GM23338 (cell line): Measurements from ENCODE around the gene BCL2L12. TPM values are rescaled to one million over a fixed set of nuclear protein-coding genes. Genes with fewer than 3 reads are reported as not detected.

Experiments used
- ATAC-seq: fragments of 200-7000 bp; cut with Tn5 transposase; 3 replicates; pipeline ENCODE4 v1.9.1; 2020
- DNase-seq: peaks from one replicate; pipeline ENCODE4 v3.0.0-alpha.2; 2015; ENCODE audit warnings: low spot score
- H2AFZ ChIP-seq: fragments of 200-600 bp; sonication (generic); 2 replicates; pipeline ENCODE4 v1.8.0; 2016; ENCODE audit warnings: antibody characterized with exemption, mild to moderate bottlenecking, moderate library complexity
- H3F3A ChIP-seq: fragments of 200-600 bp; sonication (generic); replicated peaks from 2 replicates; pipeline ENCODE4 v1.8.0; 2017; ENCODE audit warnings: antibody characterized with exemption, mixed run types, low read depth
- H3K27ac ChIP-seq: fragments of 200-600 bp; sonication (generic); 2 replicates; pipeline ENCODE4 v1.6.1; 2016; ENCODE audit warnings: low read depth
- H3K27me3 ChIP-seq: fragments of 200-600 bp; sonication (generic); 2 replicates; pipeline ENCODE4 v1.8.0; 2016; ENCODE audit warnings: mild to moderate bottlenecking, mixed run types, moderate library complexity; ENCODE audit not compliant: insufficient read depth
- H3K36me3 ChIP-seq: fragments of 200-600 bp; sonication (generic); 2 replicates; pipeline ENCODE4 v1.8.0; 2016; ENCODE audit warnings: mild to moderate bottlenecking; ENCODE audit not compliant: insufficient read depth
- H3K4me1 ChIP-seq: fragments of 200-600 bp; sonication (generic); 2 replicates; pipeline ENCODE4 v1.8.0; 2016; ENCODE audit warnings: mild to moderate bottlenecking, moderate library complexity; ENCODE audit not compliant: insufficient read depth
- H3K4me2 ChIP-seq: fragments of 200-600 bp; sonication (generic); 2 replicates; pipeline ENCODE4 v1.7.1; 2017; ENCODE audit warnings: mixed run types
- H3K4me3 ChIP-seq: fragments of 200-600 bp; sonication (generic); 2 replicates; pipeline ENCODE4 v1.6.1; 2016; ENCODE audit warnings: mixed run types
- H3K79me2 ChIP-seq: fragments of 200-600 bp; sonication (generic); replicated peaks from 2 replicates; pipeline ENCODE4 v1.8.0; 2017; ENCODE audit warnings: mild to moderate bottlenecking; ENCODE audit not compliant: insufficient read depth
- H3K9me2 ChIP-seq: fragments of 200-600 bp; sonication (generic); 2 replicates; pipeline ENCODE4 v1.8.0; 2017; ENCODE audit not compliant: insufficient read depth
- H4K20me1 ChIP-seq: fragments of 200-600 bp; sonication (generic); replicated peaks from 2 replicates; pipeline ENCODE4 v1.8.0; 2017; ENCODE audit warnings: mild to moderate bottlenecking; ENCODE audit not compliant: insufficient read depth
- H3K27ac Mint-ChIP-seq: 2 replicates; pipeline ENCODE4 v1.8.0; 2020; ENCODE audit warnings: inconsistent platforms, mild to moderate bottlenecking, moderate library complexity, mixed read lengths
- H3K27me3 Mint-ChIP-seq: 3 replicates; pipeline ENCODE4 v1.8.0; 2022; ENCODE audit warnings: low read depth, mild to moderate bottlenecking, moderate library complexity, mixed read lengths, inconsistent platforms; ENCODE audit not compliant: insufficient read depth, poor library complexity
- H3K36me3 Mint-ChIP-seq: 3 replicates; pipeline ENCODE4 v1.8.0; 2021; ENCODE audit warnings: low read depth, mild to moderate bottlenecking, inconsistent platforms, moderate library complexity, mixed read lengths
- H3K4me1 Mint-ChIP-seq: 3 replicates; pipeline ENCODE4 v1.8.0; 2020; ENCODE audit warnings: mild to moderate bottlenecking, inconsistent platforms, mixed read lengths
- H3K4me3 Mint-ChIP-seq: 3 replicates; pipeline ENCODE4 v1.8.0; 2021; ENCODE audit warnings: moderate library complexity, mild to moderate bottlenecking, inconsistent platforms, mixed read lengths
- H3K9me3 Mint-ChIP-seq: 3 replicates; pipeline ENCODE4 v1.8.0; 2020; ENCODE audit warnings: moderate library complexity, mild to moderate bottlenecking, inconsistent platforms, mixed read lengths
- CREB1 ChIP-seq: fragments of 250-450 bp; sonication (Bioruptor Pico); IDR thresholded peaks from 2 replicates; pipeline ENCODE4 v1.5.0; 2020; ENCODE audit warnings: low read depth, mild to moderate bottlenecking, moderate library complexity
- EZH2 ChIP-seq: fragments of 200-600 bp; sonication (generic); IDR thresholded peaks from one replicate; pipeline ENCODE4 v1.8.0; 2017; ENCODE audit warnings: antibody characterized with exemption, mild to moderate bottlenecking, low read depth; ENCODE audit not compliant: unreplicated experiment
- EZH2phosphoT487 ChIP-seq: fragments of 200-600 bp; sonication (generic); IDR thresholded peaks from one replicate; pipeline ENCODE4 v1.8.1; 2018; ENCODE audit warnings: antibody characterized with exemption; ENCODE audit not compliant: unreplicated experiment
- JUNB ChIP-seq: IDR thresholded peaks from one replicate; pipeline ENCODE4 v1.6.1; 2016; ENCODE audit warnings: antibody characterized with exemption; ENCODE audit not compliant: unreplicated experiment
- NANOG ChIP-seq: IDR thresholded peaks from 2 replicates; pipeline ENCODE4 v1.6.1; 2016; ENCODE audit warnings: antibody characterized with exemption, borderline replicate concordance
- POLR2AphosphoS5 ChIP-seq: IDR thresholded peaks from 2 replicates; pipeline ENCODE4 v1.6.1; 2016; ENCODE audit warnings: antibody characterized with exemption, low read depth
- STAT1 ChIP-seq: IDR thresholded peaks from one replicate; pipeline ENCODE4 v1.6.1; 2016; ENCODE audit warnings: antibody characterized with exemption; ENCODE audit not compliant: unreplicated experiment
- ZNF114 ChIP-seq: fragments of 250-450 bp; sonication (Bioruptor Pico); IDR thresholded peaks from 2 replicates; pipeline ENCODE4 v1.5.0; 2020; ENCODE audit warnings: mild to moderate bottlenecking, moderate library complexity
- ZNF331 ChIP-seq: fragments of 250-450 bp; sonication (Bioruptor Pico); IDR thresholded peaks from 2 replicates; pipeline ENCODE4 v1.5.0; 2020; ENCODE audit warnings: low read depth, mild to moderate bottlenecking, moderate library complexity
- polyA plus RNA-seq: library from polyadenylated mRNA; unstranded; fragments of >200 nt; fragmentation: Nextera tagmentation; extraction: Ambion mirVana; gene quantifications from 2 replicates; pipeline ENCODE4 v1.2.1, GENCODE V29; 2016
- total RNA-seq: library from RNA; depleted of rRNA; stranded (reverse); fragments of >200 nt; shearing (Covaris generic); gene quantifications from 2 replicates; pipeline ENCODE4 v1.2.3, GENCODE V29; 2014
- TF ChIP-seq, protein P1 (sequence below): IDR thresholded peaks from one replicate; pipeline ENCODE4 v1.6.1; 2018; ENCODE audit warnings: antibody characterized with exemption; ENCODE audit not compliant: unreplicated experiment
- TF ChIP-seq, protein P2 (sequence below): IDR thresholded peaks from 2 replicates; pipeline ENCODE4 v1.6.1; 2016; ENCODE audit warnings: antibody characterized with exemption
- TF ChIP-seq, protein P3 (sequence below): fragments of 250-450 bp; sonication (Bioruptor Pico); IDR thresholded peaks from 2 replicates; pipeline ENCODE4 v1.5.0; 2020; ENCODE audit warnings: mild to moderate bottlenecking, moderate library complexity

The BCL2L12 gene
- total and polyA plus RNA-seq, 2 experiments from 2014 or later: 61.3 to 102 TPM

DNA sequence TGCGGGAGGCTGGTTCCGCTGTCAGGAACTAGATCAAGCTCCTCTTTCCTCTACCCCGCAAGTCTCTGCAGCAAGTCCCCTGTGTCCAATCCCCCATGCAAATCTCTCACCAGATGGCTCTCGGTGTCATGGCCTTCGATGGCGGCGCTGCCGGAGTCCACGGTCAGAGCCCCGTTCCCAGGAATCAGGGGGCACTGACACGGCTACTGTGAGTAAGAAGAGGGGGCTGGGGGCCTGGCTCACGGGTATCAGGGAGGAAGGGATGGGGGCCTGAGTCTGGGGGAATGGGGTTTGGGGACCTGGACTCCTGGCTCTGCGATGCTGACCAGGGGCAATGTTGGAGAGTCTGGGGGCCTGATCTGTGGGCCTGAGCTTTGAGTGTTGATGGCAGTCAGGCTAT lies 19.7 kb upstream of the BCL2L12 start:
- Histone ChIP-seq H3K9me2 (no peaks in the 10 kb centered on the region), H3K4me3 (no peak overlapping the region), H3K36me3 (peaks cover 1% of the 10 kb centered on the region), H3K27ac (no peak overlapping the region), H4K20me1 (peaks cover 13% of the 10 kb centered on the region), H3K4me1 (peaks cover 18% of the 10 kb centered on the region), H2AFZ (no peak overlapping the region), H3K4me2 (no peak overlapping the region), H3K79me2 (peaks cover 26% of the 10 kb centered on the region), H3K27me3 (no peaks in the 10 kb centered on the region), H3F3A (peaks cover 18% of the 10 kb centered on the region)
- Mint-ChIP-seq H3K36me3 (peaks cover 34% of the 10 kb centered on the region), H3K9me3 (no peaks in the 10 kb centered on the region), H3K27ac (no peak overlapping the region), H3K4me3 (no peak overlapping the region), H3K27me3 (peaks cover 18% of the 10 kb centered on the region), H3K4me1 (peaks cover 26% of the 10 kb centered on the region)
- ATAC-seq: no peak
- no peak for DNase-seq
- TF ChIP-seq EZH2phosphoT487 (no peak), EZH2 (no peak), CREB1 (no peak), NANOG (no peak), ZNF114 (CRISPR knock-in tag) (no peak), JUNB (no peak), STAT1 (no peak)
- TF ChIP-seq, protein P1, sequence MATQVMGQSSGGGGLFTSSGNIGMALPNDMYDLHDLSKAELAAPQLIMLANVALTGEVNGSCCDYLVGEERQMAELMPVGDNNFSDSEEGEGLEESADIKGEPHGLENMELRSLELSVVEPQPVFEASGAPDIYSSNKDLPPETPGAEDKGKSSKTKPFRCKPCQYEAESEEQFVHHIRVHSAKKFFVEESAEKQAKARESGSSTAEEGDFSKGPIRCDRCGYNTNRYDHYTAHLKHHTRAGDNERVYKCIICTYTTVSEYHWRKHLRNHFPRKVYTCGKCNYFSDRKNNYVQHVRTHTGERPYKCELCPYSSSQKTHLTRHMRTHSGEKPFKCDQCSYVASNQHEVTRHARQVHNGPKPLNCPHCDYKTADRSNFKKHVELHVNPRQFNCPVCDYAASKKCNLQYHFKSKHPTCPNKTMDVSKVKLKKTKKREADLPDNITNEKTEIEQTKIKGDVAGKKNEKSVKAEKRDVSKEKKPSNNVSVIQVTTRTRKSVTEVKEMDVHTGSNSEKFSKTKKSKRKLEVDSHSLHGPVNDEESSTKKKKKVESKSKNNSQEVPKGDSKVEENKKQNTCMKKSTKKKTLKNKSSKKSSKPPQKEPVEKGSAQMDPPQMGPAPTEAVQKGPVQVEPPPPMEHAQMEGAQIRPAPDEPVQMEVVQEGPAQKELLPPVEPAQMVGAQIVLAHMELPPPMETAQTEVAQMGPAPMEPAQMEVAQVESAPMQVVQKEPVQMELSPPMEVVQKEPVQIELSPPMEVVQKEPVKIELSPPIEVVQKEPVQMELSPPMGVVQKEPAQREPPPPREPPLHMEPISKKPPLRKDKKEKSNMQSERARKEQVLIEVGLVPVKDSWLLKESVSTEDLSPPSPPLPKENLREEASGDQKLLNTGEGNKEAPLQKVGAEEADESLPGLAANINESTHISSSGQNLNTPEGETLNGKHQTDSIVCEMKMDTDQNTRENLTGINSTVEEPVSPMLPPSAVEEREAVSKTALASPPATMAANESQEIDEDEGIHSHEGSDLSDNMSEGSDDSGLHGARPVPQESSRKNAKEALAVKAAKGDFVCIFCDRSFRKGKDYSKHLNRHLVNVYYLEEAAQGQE: no peak

DNA sequence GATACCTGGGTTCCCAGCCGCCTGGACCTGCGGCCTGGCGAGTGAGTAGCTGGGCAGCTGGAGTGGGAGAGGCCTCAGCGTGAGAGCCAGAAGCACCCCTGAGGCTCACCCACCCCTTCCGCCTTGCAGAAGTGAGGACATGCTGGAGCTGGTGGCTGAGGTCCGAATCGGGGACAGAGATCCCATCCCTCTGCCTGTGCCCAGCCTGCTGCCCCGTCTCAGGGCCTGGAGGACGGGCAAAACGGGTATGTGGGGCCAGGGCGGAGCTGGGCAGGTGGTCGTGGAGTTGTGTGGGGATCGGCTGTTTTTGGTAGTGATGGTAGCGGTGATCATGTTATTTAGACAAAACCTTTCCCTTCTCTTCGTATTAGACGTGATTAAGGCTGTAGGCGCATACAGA lies 19.1 kb upstream of the BCL2L12 start:
- H3K4me2 ChIP-seq: no peak overlapping the region
- peaks cover 26% of the 10 kb centered on the region for H3K79me2 ChIP-seq
- H3F3A ChIP-seq: peaks cover 13% of the 10 kb centered on the region; the same call in 1 of the 2 replicates
- DNase-seq: no peak
- H2AFZ ChIP-seq: no peak overlapping the region
- Mint-ChIP-seq H3K36me3 (peaks cover 34% of the 10 kb centered on the region), H3K27me3 (peaks cover 14% of the 10 kb centered on the region), H3K9me3 (no peaks in the 10 kb centered on the region), H3K4me1 (peaks cover 23% of the 10 kb centered on the region), H3K27ac (peak overlapping the region; percentile 44; the same call in 1 of the 2 replicates), H3K4me3 (no peak overlapping the region)
- H3K27ac ChIP-seq: no peak overlapping the region
- no peak overlapping the region for H3K4me3 ChIP-seq
- ATAC-seq: no peak
- no peaks in the 10 kb centered on the region for H3K27me3 ChIP-seq
- peaks cover 13% of the 10 kb centered on the region for H4K20me1 ChIP-seq
- peaks cover 12% of the 10 kb centered on the region for H3K4me1 ChIP-seq
- peaks cover 4% of the 10 kb centered on the region for H3K36me3 ChIP-seq
- no peaks in the 10 kb centered on the region for H3K9me2 ChIP-seq
- TF ChIP-seq JUNB (no peak), EZH2phosphoT487 (no peak), POLR2AphosphoS5 (no peak), STAT1 (no peak), EZH2 (no peak), ZNF331 (CRISPR knock-in tag) (no peak), CREB1 (no peak), NANOG (no peak)
- TF ChIP-seq, protein P2, sequence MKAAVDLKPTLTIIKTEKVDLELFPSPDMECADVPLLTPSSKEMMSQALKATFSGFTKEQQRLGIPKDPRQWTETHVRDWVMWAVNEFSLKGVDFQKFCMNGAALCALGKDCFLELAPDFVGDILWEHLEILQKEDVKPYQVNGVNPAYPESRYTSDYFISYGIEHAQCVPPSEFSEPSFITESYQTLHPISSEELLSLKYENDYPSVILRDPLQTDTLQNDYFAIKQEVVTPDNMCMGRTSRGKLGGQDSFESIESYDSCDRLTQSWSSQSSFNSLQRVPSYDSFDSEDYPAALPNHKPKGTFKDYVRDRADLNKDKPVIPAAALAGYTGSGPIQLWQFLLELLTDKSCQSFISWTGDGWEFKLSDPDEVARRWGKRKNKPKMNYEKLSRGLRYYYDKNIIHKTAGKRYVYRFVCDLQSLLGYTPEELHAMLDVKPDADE: no peak
- TF ChIP-seq, protein P3, sequence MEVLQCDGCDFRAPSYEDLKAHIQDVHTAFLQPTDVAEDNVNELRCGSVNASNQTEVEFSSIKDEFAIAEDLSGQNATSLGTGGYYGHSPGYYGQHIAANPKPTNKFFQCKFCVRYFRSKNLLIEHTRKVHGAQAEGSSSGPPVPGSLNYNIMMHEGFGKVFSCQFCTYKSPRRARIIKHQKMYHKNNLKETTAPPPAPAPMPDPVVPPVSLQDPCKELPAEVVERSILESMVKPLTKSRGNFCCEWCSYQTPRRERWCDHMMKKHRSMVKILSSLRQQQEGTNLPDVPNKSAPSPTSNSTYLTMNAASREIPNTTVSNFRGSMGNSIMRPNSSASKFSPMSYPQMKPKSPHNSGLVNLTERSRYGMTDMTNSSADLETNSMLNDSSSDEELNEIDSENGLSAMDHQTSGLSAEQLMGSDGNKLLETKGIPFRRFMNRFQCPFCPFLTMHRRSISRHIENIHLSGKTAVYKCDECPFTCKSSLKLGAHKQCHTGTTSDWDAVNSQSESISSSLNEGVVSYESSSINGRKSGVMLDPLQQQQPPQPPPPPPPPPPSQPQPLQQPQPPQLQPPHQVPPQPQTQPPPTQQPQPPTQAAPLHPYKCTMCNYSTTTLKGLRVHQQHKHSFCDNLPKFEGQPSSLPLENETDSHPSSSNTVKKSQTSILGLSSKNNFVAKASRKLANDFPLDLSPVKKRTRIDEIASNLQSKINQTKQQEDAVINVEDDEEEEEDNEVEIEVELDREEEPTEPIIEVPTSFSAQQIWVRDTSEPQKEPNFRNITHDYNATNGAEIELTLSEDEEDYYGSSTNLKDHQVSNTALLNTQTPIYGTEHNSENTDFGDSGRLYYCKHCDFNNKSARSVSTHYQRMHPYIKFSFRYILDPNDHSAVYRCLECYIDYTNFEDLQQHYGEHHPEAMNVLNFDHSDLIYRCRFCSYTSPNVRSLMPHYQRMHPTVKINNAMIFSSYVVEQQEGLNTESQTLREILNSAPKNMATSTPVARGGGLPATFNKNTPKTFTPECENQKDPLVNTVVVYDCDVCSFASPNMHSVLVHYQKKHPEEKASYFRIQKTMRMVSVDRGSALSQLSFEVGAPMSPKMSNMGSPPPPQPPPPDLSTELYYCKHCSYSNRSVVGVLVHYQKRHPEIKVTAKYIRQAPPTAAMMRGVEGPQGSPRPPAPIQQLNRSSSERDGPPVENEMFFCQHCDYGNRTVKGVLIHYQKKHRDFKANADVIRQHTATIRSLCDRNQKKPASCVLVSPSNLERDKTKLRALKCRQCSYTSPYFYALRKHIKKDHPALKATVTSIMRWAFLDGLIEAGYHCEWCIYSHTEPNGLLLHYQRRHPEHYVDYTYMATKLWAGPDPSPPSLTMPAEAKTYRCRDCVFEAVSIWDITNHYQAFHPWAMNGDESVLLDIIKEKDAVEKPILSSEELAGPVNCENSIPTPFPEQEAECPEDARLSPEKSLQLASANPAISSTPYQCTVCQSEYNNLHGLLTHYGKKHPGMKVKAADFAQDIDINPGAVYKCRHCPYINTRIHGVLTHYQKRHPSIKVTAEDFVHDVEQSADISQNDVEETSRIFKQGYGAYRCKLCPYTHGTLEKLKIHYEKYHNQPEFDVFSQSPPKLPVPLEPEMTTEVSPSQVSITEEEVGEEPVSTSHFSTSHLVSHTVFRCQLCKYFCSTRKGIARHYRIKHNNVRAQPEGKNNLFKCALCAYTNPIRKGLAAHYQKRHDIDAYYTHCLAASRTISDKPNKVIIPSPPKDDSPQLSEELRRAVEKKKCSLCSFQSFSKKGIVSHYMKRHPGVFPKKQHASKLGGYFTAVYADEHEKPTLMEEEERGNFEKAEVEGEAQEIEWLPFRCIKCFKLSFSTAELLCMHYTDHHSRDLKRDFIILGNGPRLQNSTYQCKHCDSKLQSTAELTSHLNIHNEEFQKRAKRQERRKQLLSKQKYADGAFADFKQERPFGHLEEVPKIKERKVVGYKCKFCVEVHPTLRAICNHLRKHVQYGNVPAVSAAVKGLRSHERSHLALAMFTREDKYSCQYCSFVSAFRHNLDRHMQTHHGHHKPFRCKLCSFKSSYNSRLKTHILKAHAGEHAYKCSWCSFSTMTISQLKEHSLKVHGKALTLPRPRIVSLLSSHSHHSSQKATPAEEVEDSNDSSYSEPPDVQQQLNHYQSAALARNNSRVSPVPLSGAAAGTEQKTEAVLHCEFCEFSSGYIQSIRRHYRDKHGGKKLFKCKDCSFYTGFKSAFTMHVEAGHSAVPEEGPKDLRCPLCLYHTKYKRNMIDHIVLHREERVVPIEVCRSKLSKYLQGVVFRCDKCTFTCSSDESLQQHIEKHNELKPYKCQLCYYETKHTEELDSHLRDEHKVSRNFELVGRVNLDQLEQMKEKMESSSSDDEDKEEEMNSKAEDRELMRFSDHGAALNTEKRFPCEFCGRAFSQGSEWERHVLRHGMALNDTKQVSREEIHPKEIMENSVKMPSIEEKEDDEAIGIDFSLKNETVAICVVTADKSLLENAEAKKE (CRISPR knock-in tag): no peak
